Astrocyte of the spinal cord (primary cell): Measurements from ENCODE around the gene PRKCA.
"Not testable (repeated sequence)": the region's sequence is repeated elsewhere in the genome, so short reads cannot be mapped to it uniquely, and the experiment has no call there.

Experiments used
- DNase-seq: peaks from one replicate; pipeline ENCODE4 v3.0.0; 2011; ENCODE audit warnings: low read depth, low spot score
- H3K4me3 ChIP-seq: 2 replicates; pipeline ENCODE4 v1.5.1; 2011; ENCODE audit warnings: low read depth, mild to moderate bottlenecking, low read length, moderate library complexity
- CTCF ChIP-seq: IDR thresholded peaks from 2 replicates; pipeline ENCODE4 v1.5.1; 2012; ENCODE audit warnings: low read depth, mild to moderate bottlenecking, low read length, inconsistent platforms
- in situ Hi-C: cut with HindIII; loops from 2 replicates; pipeline ENCODE4 v1.10.0; 2017; ENCODE audit warnings: low sequenced_read_pairs

The PRKCA gene

GRCh38 chr17:66450852-66451158 lies 148.4 kb downstream of the PRKCA start:
- in situ Hi-C loops, result no loop called here
- H3K4me3 ChIP-seq, result no peak overlapping the region
- DNase-seq, result no peak
- no peak for TF ChIP-seq CTCF

- no peak for DNase-seq
- in situ Hi-C loops, result no loop called here
- no peak overlapping the region for H3K4me3 ChIP-seq
- TF ChIP-seq CTCF, result peak; percentile 28
Observed at GRCh38 chr17:66451188-66452149, 149.1 kb downstream of the PRKCA start.

GRCh38 chr17:66455060-66455459 lies 152.6 kb downstream of the PRKCA start:
- H3K4me3 ChIP-seq, result no peak overlapping the region
- DNase-seq, result no peak
- TF ChIP-seq CTCF, result no peak
- in situ Hi-C loops, result no loop called here

- in situ Hi-C loops, DNase-seq, H3K4me3 ChIP-seq: not testable (repeated sequence)
Observed at GRCh38 chr17:66457499-66457898, 155.1 kb downstream of the PRKCA start.

GRCh38 chr17:66458782-66459181 lies 156.4 kb downstream of the PRKCA start:
- in situ Hi-C loops, result no loop called here
- no peak for TF ChIP-seq CTCF
- DNase-seq, result no peak
- no peak overlapping the region for H3K4me3 ChIP-seq

GRCh38 chr17:66459811-66460270 lies 157.4 kb downstream of the PRKCA start:
- peak; percentile 98 for DNase-seq

More at GRCh38 chr17:66459811-66460270, 157.4 kb downstream of the PRKCA start:
- no peak overlapping the region for H3K4me3 ChIP-seq
- no peak for TF ChIP-seq CTCF
- in situ Hi-C loops, result no loop called here
